AG09309 (cell line): ENCODE results near the gene PTPRE.

Experiments
- DNase-seq: peaks from one replicate; pipeline ENCODE4 v3.0.0-alpha.2; 2010; ENCODE audit warnings: low read depth
- H3K4me3 ChIP-seq: 2 replicates; pipeline ENCODE4 v1.5.1; 2011; ENCODE audit warnings: mild to moderate bottlenecking, low read depth, low read length, moderate library complexity; ENCODE audit not compliant: control insufficient read depth
- TF ChIP-seq, protein P1 (sequence below): IDR thresholded peaks from 2 replicates; pipeline ENCODE4 v1.5.1; 2011; ENCODE audit warnings: mild to moderate bottlenecking, low read depth, low read length, inconsistent platforms; ENCODE audit not compliant: insufficient read depth, control insufficient read depth; ENCODE audit errors: missing control alignments

PTPRE gene

DNA sequence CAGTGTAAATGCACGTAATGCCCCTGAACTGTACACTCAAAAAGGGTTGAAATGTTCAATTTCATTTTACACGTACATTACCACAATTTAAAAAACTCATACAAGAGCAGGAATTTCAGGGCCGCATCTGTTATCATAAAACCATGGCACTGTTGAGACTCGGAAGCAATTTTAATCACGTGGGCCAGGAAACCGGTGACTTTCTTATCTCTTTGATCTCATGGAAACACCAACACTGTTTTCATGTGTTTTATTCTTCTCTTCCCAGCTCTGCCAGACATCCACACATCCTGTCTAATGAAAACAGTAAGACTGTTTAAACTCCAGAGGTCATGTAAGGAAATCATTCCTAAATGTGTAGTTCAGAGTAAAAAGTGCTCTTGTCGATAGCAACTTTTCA is 35.9 kb downstream of the PTPRE start:
- TF ChIP-seq, protein P1, sequence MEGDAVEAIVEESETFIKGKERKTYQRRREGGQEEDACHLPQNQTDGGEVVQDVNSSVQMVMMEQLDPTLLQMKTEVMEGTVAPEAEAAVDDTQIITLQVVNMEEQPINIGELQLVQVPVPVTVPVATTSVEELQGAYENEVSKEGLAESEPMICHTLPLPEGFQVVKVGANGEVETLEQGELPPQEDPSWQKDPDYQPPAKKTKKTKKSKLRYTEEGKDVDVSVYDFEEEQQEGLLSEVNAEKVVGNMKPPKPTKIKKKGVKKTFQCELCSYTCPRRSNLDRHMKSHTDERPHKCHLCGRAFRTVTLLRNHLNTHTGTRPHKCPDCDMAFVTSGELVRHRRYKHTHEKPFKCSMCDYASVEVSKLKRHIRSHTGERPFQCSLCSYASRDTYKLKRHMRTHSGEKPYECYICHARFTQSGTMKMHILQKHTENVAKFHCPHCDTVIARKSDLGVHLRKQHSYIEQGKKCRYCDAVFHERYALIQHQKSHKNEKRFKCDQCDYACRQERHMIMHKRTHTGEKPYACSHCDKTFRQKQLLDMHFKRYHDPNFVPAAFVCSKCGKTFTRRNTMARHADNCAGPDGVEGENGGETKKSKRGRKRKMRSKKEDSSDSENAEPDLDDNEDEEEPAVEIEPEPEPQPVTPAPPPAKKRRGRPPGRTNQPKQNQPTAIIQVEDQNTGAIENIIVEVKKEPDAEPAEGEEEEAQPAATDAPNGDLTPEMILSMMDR: no peak
- H3K4me3 ChIP-seq: no peak overlapping the region
- no peak for DNase-seq

GRCh38 chr10:127943336-127943910 is 36.5 kb downstream of the PTPRE start:
- TF ChIP-seq, protein P1: no peak

GRCh38 chr10:127944256-127944655 is 37.4 kb downstream of the PTPRE start:
- TF ChIP-seq, protein P1: no peak
- no peak overlapping the region for H3K4me3 ChIP-seq
- DNase-seq: no peak

More at GRCh38 chr10:127943336-127943910, 36.5 kb downstream of the PTPRE start:
- DNase-seq: no peak
- no peak overlapping the region for H3K4me3 ChIP-seq

GRCh38 chr10:127945341-127945758 is 38.4 kb downstream of the PTPRE start:
- no peak overlapping the region for H3K4me3 ChIP-seq
- TF ChIP-seq, protein P1: no peak
- no peak for DNase-seq

DNA sequence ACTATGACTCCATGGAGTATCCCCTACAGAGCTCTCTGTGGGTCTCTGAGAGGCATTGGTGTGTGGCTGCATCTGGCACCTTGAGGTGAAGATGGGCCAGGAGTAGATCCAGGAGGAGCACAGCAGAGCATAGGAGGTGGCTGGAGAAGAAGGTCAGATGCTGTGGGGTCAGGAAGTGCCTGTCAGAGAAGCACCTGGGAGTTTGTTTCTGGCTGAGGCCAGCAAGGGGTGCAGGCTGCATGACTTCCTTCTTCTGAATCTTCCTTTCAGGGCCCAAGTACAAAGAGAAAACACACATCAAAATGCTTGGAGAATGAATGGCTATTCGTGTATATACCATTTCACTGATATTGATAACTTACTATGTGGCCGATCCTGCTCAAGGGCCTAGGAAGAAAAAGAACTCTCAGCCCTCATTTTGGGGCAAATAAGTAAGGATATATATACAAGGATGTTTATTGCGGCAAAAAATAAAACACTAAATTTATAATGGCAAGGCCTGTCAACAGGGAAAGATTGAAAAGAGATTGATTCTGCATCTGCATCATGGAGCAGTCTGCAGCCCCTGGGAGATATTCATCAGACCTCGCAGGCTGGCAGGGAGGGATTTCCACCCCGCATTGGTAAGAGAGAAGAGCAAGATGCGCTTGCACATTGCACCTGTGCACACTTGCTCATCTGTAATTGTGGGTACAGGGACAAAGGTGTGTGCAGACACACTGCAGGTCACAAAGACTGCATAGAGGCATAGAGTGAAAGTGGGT is 39.2 kb downstream of the PTPRE start:
- no peak for DNase-seq
- TF ChIP-seq, protein P1: no peak
- no peak overlapping the region for H3K4me3 ChIP-seq

- no peak overlapping the region for H3K4me3 ChIP-seq
- TF ChIP-seq, protein P1: no peak
- DNase-seq: no peak
Measured at GRCh38 chr10:127947211-127947610, 40.3 kb downstream of the PTPRE start.
